ENCODE results near the gene LCN1. TPM values are rescaled to one million over a fixed set of nuclear protein-coding genes. Genes with fewer than 3 reads are reported as not detected.

LCN1 gene
- total RNA-seq, 1 donor from 2014 or later = not detected

- H3K27ac Mint-ChIP-seq (ENCODE audit: unreplicated experiment) = no peak overlapping the region
- no peak for DNase-seq
Measured at GRCh38 chr9:135559606-135560005, 38.4 kb downstream of the LCN1 start.

DNA sequence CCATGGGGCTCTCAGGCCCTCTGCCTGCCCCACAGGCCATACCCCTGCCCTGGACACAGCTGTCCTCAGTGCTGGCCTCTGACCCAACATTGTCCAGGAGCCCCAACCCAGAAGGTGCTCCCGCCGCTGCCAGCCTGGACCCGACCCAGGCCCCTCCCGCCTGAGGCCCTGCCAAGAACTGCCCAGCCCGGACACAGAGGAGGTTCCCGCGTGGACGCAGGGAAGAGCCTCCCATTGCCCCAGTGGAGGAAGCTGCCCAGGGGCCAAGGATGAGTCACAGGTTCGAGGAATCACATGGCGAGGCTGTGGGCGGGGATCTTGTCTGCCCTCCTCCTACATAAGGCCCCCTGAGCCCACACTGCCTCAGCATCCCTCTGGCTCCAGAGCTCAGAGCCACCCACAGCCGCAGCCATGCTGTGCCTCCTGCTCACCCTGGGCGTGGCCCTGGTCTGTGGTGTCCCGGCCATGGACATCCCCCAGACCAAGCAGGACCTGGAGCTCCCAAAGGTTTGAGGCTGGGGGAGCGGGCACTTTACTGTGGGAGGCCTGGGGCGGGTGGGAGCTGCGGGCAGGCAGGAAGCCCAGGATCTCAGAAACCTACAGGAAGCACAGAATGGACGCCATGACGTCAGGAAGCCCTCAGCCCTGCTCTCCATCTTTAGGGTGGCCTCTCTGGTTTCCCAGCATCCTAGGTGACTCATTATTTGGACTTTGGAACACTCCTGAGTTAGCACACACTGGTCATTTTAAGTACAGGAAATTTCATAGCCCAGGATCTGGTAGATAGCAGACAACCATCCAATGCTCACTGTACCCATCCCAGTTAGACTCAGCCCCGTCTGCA is 40.4 kb downstream of the LCN1 start, which contains the start of gene PAEP:
Gene PAEP, plus strand, starts transcription at position 366 of the 844 bp plus-strand sequence.
- DNase-seq = no peak
- peaks cover 13% of the 10 kb centered on the region for H3K27me3 Mint-ChIP-seq (ENCODE audit: unreplicated experiment)
- peaks cover 2% of the 10 kb centered on the region for H3K9me3 Mint-ChIP-seq (ENCODE audit: unreplicated experiment)
- no peak within 1 kb of the TSS for H3K4me3 Mint-ChIP-seq (ENCODE audit: unreplicated experiment)
- H3K27ac Mint-ChIP-seq (ENCODE audit: unreplicated experiment) = no peak within 1 kb of the TSS
- H3K4me1 Mint-ChIP-seq (ENCODE audit: low read depth, unreplicated experiment) = no peaks in the 10 kb centered on the region
- H3K36me3 Mint-ChIP-seq (ENCODE audit: unreplicated experiment) = no peaks in the 10 kb centered on the region
- TF ChIP-seq, protein P1, sequence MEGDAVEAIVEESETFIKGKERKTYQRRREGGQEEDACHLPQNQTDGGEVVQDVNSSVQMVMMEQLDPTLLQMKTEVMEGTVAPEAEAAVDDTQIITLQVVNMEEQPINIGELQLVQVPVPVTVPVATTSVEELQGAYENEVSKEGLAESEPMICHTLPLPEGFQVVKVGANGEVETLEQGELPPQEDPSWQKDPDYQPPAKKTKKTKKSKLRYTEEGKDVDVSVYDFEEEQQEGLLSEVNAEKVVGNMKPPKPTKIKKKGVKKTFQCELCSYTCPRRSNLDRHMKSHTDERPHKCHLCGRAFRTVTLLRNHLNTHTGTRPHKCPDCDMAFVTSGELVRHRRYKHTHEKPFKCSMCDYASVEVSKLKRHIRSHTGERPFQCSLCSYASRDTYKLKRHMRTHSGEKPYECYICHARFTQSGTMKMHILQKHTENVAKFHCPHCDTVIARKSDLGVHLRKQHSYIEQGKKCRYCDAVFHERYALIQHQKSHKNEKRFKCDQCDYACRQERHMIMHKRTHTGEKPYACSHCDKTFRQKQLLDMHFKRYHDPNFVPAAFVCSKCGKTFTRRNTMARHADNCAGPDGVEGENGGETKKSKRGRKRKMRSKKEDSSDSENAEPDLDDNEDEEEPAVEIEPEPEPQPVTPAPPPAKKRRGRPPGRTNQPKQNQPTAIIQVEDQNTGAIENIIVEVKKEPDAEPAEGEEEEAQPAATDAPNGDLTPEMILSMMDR (IDR thresholded peaks at IDR 0.05; ENCODE audit: partially characterized antibody, unreplicated experiment) = no peak

More at GRCh38 chr9:135559606-135560005, 38.4 kb downstream of the LCN1 start:
- no peak overlapping the region for H3K4me3 Mint-ChIP-seq (ENCODE audit: unreplicated experiment)
- H3K36me3 Mint-ChIP-seq (ENCODE audit: unreplicated experiment) = no peaks in the 10 kb centered on the region
- TF ChIP-seq, protein P1 (IDR thresholded peaks at IDR 0.05; ENCODE audit: partially characterized antibody, unreplicated experiment) = no peak
- peaks cover 3% of the 10 kb centered on the region for H3K9me3 Mint-ChIP-seq (ENCODE audit: unreplicated experiment)
- H3K4me1 Mint-ChIP-seq (ENCODE audit: low read depth, unreplicated experiment) = no peaks in the 10 kb centered on the region
- H3K27me3 Mint-ChIP-seq (ENCODE audit: unreplicated experiment) = peaks cover 15% of the 10 kb centered on the region

- TF ChIP-seq, protein P1 (IDR thresholded peaks at IDR 0.05; ENCODE audit: partially characterized antibody, unreplicated experiment) = no peak
- DNase-seq = no peak
- no peaks in the 10 kb centered on the region for H3K4me1 Mint-ChIP-seq (ENCODE audit: low read depth, unreplicated experiment)
- peaks cover 13% of the 10 kb centered on the region for H3K27me3 Mint-ChIP-seq (ENCODE audit: unreplicated experiment)
- H3K4me3 Mint-ChIP-seq (ENCODE audit: unreplicated experiment) = no peak overlapping the region
- H3K9me3 Mint-ChIP-seq (ENCODE audit: unreplicated experiment) = peaks cover 2% of the 10 kb centered on the region
- no peaks in the 10 kb centered on the region for H3K36me3 Mint-ChIP-seq (ENCODE audit: unreplicated experiment)
- H3K27ac Mint-ChIP-seq (ENCODE audit: unreplicated experiment) = no peak overlapping the region
Measured at GRCh38 chr9:135562235-135562745, 41.0 kb downstream of the LCN1 start.

- Mint-ChIP-seq H3K27ac (ENCODE audit: unreplicated experiment) (no peak overlapping the region), H3K27me3 (ENCODE audit: unreplicated experiment) (peaks cover 13% of the 10 kb centered on the region), H3K4me3 (ENCODE audit: unreplicated experiment) (no peak overlapping the region), H3K9me3 (ENCODE audit: unreplicated experiment) (peaks cover 2% of the 10 kb centered on the region), H3K36me3 (ENCODE audit: unreplicated experiment) (no peaks in the 10 kb centered on the region), H3K4me1 (ENCODE audit: low read depth, unreplicated experiment) (no peaks in the 10 kb centered on the region)
- TF ChIP-seq, protein P1 (IDR thresholded peaks at IDR 0.05; ENCODE audit: partially characterized antibody, unreplicated experiment) = no peak
- no peak for DNase-seq
Measured at GRCh38 chr9:135563039-135563476, 41.8 kb downstream of the LCN1 start.

GRCh38 chr9:135563858-135564257 is 42.6 kb downstream of the LCN1 start:
- H3K27me3 Mint-ChIP-seq (ENCODE audit: unreplicated experiment) = peaks cover 8% of the 10 kb centered on the region
- no peaks in the 10 kb centered on the region for H3K36me3 Mint-ChIP-seq (ENCODE audit: unreplicated experiment)

More at GRCh38 chr9:135563858-135564257, 42.6 kb downstream of the LCN1 start:
- TF ChIP-seq, protein P1 (IDR thresholded peaks at IDR 0.05; ENCODE audit: partially characterized antibody, unreplicated experiment) = no peak
- Mint-ChIP-seq H3K4me3 (ENCODE audit: unreplicated experiment) (no peak overlapping the region), H3K9me3 (ENCODE audit: unreplicated experiment) (peaks cover 2% of the 10 kb centered on the region), H3K4me1 (ENCODE audit: low read depth, unreplicated experiment) (no peaks in the 10 kb centered on the region), H3K27ac (ENCODE audit: unreplicated experiment) (no peak overlapping the region)
- DNase-seq = no peak
